RCC 7860 (cell line): Measurements from ENCODE around the gene BTBD9.

ENCODE experiments used
- DNase-seq: peaks from one replicate; pipeline ENCODE4 v3.0.0-alpha.2; 2015; ENCODE audit warnings: low spot score
- FAIRE-seq: peaks from 2 replicates; lab custom pipeline; 2012; peaks lifted over from hg19 to GRCh38; lab: Jason Lieb, UNC

BTBD9 gene

DNA sequence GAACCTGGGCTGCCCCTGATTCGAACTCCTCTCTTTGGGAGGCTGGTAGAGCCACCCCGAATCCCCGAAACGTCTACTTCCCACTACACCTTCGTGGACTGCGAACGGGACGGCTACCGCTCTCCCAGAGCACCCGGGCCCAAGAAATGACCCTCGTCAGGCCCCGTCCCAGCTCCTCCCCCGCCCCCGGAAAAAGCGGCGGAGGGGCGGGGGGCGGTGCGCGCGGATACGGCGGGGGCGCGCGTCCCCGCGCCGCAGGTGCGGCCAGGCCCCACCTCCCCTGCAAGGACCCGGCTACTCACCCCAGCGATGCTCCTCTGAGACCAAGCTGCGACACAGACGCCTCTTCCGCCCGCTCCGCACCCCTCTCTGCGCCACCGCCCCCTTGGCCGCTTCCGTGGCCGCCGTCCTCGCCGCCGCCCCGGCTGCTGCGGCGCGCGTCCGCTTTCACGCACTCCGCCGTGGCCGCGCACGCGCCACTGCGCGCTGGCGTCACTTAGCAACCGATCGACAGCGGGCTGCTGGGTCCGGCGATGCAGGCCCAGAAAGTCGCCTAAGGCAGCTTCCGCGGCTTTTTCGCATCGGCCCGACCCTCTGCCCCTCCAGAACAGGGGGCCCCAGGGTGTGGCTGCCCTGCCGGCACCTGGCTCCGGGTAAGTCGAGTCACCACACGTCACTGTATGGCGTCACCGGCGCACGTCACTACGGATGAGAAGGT, at the start of gene BTBD9:
BTBD9 (minus strand) TSS at position 432 of the 718 bp plus-strand sequence.
- FAIRE-seq = no peak
- DNase-seq = peak; percentile 13

DNA sequence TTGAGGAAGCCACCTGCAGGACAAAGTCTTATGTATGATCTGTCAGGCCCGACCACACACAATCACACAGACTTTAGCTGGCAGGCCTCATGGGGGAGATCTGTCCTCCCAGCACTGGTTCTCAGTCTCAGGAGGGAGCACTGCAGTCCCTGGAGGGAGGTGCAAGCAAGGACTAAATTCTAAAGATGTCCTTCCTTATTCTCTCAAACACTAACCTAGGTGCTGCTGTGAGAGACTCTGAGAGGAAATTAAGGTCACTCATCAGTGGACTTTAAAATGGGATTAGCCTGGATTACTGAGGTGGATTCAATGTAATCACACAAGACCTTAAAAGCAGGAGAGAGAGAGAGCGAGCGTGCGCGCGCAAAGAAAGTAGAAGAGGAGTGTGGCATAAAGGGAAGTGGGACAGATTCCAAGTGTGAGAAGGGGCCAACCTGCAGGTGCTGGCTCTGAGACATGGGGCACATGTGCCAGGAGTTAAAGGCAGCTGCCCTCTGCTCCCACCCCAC, 48.9 kb upstream of the BTBD9 start:
- DNase-seq = no peak
- FAIRE-seq = no peak

DNA sequence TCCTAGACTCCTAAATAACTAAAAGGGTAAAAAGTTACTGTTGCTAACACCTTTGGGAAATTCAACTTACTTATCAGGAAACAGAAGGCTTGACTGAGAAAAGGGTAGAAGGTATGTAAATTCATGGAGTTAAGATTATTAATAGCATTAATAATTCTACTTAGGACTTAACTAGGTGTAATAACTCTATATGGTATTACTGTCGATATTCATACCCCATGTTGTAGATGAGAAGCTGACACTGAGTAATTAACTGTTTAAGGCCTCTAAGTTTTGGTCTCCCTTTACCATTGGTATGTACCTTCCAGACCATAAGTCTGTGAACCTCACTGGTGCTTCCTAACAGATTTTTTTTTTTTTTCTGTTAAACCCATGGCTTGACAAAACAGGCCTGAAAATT, 47.8 kb upstream of the BTBD9 start:
- DNase-seq = no peak
- FAIRE-seq = no peak

DNA sequence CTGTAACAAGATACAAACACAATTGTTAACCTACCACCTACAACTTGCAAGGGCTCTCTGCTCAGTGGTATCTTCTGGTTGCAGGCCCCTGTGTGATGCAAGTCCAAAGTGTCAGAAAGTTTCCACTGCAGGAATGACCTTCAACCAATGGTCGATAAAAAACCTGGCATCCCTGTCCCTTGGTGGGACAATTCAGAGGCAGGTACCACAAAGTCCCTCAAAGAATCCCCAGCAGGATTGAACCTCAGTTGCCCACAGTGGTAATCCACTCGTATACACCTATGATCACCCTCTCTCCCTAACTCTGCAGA, 47.3 kb upstream of the BTBD9 start:
- DNase-seq (no peak), FAIRE-seq (no peak)

DNA sequence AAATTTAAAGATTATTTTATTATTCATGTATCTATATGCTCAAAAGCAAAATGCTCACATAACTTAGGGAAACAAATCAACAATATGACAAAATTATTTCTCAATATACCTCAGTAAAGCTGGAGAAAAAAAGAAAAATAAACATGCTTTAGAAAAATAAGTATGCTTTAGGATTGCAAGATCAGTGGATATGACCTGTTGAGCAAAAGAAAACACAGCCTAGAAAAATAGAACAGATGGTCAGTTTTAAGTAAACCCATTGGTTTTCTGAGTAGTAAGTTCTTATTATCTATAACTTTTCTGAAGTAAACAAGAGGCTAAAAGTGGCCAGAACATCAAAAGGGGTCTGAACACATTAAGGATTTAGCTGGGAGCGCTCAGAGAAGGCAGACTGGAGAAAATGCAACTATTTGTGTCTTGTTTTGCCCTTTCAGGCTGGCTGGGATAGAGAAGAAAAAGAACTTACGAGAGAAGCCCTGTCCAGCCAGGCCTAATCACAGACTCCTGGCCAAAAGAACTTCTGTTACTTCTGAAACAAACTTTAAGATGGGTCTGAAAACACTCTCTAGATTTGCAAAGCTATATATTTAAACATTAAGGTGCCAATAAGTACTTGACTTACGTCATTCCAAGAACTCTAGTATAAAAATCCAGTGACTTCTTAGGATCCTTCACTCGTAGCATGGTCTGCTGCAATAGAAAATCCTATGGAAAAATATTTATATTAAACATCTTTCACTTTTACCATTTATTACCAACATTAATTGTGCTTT, 46.7 kb upstream of the BTBD9 start:
- no peak for FAIRE-seq
- DNase-seq = no peak

DNA sequence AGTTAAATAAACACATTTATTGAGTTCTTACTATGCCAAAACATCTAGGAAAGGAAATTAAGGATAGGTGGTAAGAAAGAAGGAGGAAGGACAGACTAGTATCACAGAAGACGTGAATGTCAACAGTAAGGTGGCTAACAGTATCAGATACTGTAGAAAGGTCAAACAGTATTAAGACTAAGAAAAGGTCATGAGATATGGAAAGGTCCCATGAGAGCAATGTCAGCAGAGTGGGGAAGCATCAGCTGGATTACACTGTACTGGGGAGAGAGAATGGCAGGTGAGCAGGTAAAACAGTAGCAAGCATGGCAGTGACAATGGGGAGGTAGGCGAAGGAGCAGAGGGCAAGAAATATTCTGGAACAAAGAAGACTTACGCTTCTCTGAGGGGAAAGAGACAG, 45.2 kb upstream of the BTBD9 start:
- DNase-seq = no peak

DNA sequence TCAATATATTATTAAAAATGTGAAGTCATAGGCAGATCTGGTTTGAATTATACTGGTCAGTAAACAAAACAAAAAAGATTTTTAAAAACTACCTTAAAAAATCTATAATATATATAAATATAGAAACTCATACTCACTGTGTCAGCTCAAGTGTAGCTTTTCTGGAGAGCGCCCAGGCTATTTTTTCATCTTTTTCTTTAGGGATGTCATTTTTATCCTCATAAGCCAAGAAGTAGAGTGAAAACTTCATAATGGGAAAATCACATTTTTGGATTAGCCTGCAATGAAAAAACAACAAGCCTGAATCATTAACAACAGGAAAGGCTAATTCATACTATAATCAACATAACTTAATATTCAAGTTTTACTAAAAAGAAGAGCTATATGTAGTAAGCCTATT, 44.5 kb upstream of the BTBD9 start:
- no peak for DNase-seq
- FAIRE-seq = no peak

More for the DNA sequence above, 45.2 kb upstream of the BTBD9 start:
- FAIRE-seq = no peak

DNA sequence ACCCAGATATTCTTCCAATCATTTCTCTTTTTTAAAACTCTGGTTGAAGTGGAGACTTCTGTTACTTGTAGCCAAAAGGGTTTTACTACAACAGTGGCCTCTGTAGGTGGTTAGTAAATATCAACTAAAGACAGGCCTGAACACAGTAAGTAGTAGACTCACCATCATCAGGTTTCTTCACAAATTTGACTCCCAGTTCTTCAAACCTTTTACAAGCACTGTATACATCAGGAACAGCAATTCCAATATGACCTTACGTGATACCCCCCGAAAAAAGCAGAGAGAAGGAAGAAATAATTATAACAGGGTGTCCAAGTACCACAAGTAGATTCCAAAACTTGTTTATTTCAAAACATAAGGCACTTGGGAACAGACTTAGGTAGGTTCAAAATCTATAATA, 42.1 kb upstream of the BTBD9 start:
- DNase-seq = no peak

DNA sequence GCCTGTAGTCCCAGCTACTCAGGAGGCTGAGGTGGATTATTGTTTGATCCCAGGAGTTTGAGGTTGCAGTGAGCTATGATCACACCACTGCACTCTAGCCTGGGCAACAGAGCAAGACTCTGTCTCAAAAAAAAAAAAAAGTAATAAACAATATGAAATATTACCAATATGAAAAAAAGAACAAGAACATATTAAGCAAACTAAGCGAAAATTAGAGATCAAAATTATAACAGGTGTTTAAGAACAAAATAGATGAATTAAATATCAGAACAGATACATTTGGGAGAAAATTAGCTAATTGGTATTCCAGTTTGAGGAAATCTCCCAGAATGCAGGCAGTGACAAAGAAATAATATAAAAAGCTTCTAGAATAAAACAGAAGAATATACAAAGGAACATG, 39.9 kb upstream of the BTBD9 start:
- FAIRE-seq = no peak

More for the DNA sequence above, 42.1 kb upstream of the BTBD9 start:
- FAIRE-seq = no peak

DNA sequence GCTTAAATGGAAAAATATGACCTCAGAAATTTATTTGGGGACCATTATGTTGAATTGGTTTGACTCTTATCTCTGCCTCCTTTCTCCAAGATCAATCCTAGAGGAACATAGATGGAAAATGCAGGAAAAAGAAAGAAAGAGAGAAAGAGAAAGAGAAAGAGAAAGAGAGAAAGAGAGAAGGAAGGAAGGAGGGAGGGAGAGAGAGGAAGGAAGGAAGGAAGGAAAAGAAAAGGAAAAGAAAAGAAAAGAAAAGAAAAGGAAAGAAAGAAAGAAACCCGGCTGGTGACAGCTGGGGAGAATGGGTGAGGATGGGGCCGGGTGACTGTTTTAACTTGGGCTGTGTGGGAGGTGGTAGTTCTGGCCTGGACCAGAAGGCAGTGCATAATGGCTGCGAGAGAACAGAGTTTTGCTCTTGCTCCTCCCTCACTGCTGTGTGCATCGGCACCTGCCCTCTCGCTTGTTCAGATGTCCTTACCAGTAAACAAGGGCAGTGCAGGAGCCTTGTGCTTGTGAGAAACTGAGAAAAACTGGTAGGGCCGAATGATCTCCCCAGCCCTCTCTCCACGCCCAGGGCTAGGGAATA, 38.5 kb upstream of the BTBD9 start:
- FAIRE-seq (no peak), DNase-seq (no peak)

More for the DNA sequence above, 39.9 kb upstream of the BTBD9 start:
- DNase-seq = no peak

DNA sequence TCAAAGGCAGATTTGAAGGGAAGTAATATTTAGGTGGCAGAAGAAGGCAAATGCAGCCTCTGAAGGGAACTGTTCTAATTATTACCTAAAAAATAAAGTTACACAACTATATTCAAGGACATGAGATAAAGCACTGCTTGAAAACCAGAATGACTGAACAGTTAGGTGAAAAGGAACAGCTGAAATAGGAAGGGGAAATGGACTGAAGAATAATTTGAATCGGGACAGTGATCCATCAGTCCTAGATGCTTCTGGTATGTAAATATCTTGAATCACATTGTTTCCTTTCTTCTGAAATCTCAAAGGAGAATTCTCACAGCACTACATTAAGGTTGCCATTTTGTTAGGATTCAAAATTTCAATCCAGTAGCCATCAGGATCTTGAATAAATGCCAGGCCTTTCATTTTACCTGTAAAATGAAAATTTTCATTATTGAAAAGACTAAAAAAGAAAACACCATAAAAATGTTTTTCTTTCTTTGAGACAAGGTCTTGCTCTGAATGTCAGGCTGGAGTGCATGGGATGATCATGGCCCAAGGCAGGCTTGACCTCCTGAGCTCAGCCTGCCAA, 37.3 kb upstream of the BTBD9 start:
- no peak for DNase-seq
- FAIRE-seq = no peak

DNA sequence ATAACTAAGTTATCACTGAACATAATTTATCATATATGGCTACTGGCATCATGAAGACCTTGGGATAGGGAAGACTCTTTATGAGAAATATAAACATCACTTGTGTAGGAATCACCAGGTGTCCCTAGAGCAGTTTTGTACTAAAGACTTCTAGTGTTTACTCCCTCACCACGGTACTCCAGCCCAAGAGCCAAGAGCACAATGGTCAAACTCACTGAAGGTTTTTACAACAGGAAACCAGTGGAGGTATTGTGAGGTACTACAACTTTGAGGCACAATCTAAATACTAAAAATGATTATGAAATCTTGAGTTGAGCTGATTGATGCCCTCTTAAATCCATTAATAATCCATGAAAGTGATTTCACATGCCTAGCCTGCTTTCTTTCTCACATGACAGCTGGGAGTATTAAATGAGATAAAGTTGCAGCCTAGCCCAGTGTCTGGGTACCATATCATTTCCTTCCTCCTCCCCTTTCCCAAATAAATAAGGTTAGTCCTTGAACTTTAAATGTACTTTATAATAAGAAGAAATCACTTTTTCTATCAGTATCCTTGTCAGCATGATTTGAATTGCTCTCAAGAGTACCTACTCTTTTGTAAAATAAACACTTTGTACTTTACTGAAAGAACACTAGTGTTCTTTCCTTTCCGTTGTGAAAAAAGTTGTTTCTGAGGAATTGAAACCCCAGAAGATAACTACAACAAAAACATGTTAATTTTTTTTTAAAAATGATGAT, 36.7 kb upstream of the BTBD9 start:
- DNase-seq (no peak), FAIRE-seq (no peak)

DNA sequence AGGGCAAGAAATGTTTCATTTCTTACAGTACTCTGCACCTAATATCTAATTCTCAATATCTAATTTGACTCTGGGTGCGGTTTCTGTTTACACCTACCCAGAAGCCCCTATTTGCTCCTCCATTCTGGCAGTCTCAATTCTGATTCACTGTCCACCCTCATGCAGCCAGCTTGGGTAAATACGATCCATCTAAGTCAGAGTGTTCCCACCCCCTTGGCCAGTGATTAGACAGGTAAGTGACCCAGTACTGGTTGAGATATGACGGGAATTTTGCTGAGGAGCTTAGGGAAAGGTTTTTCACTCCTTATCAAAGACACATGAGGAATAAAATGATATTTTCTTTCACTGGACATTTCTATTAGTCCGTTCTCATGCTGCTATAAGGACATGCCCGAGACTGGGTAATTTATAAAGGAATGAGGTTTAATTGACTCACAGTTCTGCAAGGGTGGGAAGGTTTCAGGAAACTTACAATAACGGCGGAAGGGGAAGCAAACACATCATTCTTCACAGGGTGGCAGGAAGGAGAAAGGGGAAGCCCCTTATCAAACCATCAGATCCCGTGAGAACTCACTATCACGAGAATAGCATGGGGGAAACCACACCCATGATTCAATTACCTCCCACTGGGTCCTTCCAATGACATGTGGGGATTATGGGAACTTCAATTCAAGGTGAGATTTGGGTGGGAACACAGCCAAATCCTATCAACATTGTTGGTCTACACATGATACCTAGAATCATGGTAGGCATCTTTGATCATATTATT, 33.9 kb upstream of the BTBD9 start:
- no peak for FAIRE-seq

DNA sequence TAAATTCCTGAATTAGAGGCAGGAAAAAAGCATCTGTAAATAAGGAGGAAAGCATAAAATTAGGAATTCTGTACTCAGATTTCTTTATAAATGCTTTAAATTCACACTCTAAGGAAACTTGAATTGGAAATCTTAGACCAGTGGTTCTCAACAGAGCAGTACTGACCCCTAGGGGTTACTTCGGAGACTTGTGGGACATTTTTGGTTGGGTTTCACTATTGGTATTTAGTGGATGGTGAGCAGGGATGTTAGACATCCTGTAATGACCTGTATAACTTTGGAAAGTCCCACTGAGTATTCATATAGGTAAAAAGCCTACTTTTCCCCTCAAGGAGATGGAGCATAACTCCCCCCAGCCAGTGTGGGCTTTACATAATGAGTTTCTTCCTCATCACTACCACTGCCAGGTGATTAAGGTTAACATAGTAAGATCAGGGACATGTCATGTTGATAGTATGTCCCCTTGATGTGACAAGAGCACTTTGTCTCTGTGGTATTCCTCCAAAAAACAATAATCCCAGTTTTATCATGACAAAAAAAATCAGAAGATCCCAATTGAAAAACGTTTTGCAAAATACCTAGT, 32.2 kb upstream of the BTBD9 start:
- FAIRE-seq (peak; percentile 14), DNase-seq (peak; percentile 24)

More for the DNA sequence above, 33.9 kb upstream of the BTBD9 start:
- DNase-seq = no peak

DNA sequence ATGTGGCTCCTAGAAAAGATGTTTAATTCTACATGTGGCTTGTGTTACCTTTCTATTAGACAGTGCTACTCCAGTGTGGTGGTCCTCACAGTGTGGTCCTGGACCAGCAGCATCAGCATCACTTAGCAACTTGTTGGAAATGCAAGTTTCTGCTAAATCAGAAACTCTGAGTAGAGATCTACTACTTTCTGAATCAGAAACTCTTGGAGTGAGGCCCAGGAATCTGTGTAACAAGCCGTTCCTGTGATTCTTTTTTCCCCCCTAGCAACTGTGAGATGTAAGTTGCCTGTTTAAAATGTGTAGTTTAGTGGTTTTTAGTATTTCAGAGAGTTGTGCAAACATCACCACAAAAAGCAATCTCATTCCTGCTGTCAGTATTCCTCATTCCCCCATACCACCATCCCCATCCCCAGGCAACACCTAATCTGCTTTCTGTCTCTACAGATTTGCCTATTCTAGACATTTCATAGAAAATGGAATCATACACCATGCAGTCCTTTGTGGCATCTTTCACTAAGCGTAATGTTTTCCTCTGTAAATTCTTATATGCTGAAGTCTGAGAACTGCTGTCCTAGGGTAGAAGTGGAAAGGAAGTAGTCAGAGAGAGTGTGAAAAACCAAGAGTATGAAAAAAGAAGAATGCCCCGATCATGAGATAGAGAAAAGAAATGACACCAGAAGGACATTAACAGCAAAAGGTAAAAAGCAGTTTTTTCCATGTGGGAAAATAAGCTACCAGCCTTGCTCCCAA, 18.9 kb upstream of the BTBD9 start:
- DNase-seq (no peak), FAIRE-seq (no peak)

DNA sequence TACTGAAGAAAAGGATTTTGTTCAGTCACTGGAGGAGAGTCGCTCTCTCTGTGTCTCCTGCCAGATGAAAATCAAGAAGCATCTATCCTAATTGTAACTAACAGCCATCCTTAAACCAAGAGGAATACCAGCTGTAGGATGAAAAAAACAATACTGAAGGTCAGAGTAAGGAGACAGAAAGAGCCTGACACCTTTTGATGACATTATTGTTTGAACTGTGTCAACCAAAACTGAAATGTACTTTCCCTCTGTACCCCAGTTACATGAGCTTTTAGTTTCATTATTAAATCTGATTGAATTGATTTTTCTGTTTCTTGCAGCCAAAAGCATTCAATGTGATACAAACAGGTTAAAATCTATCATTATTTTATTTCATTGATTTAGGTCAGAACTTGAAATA, 17.2 kb upstream of the BTBD9 start:
- FAIRE-seq = no peak

DNA sequence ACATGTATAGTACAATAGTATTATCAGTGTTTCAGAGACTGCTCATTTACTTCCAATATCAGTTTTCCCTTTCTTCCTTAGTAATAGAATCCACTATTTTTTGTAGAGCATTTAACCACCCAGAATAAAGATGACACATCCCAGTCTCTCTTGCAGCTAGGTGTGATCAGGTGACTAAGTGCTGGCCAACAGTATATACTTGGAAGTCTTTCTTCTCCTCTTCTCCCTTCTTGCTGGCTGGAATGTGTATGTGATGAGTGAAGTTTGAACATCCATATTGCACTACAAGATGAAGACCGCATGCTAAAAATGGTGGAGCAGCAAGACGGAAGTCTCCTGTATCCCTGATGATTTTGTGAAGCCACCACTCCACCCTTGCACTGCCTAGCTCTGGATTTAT, 14.5 kb upstream of the BTBD9 start:
- FAIRE-seq (no peak), DNase-seq (no peak)

More for the DNA sequence above, 17.2 kb upstream of the BTBD9 start:
- no peak for DNase-seq

DNA sequence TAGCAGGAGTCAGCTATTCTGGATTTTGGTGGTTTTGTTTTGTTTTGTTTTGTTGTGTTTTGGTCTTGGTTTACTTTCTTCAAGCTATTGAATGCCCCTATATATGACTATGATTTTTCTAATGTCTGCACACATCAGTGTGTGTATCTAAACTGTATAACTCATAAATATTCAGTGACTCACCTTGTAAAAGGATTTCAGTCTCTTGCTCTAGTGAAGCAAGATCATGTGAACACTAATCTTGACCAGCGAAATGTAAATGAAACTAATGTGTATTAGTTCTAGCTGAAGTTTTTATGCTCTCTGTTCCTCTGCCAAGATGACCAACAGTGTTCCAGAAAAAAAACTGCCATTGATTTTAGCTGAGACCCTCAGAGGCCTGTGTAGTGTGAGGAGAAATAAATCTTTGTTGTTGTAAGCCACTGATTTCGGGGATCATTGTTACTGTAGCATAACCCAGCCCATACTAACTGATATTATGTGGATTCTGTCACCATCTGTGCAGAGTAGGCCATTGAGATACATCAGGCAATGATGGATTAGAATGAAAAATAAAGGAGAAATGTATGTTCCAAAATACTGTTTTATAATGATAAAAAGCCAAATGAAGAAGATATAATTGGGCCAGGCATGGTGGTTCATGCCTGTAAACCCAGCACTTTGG, 11.5 kb upstream of the BTBD9 start:
- no peak for FAIRE-seq
- no peak for DNase-seq
